HL-60/S4 treated with phorbol 12-myristate 13-acetate at 8.2 ng/mL for 4 days and 3 days (cell line): ENCODE results near the gene DUSP8.

Experiments
- in situ Hi-C: fragments of 300-500 bp; cut with MboI; formaldehyde crosslinking; loops from 2 replicates; pipeline ENCODE4 v1.15.0; 2022; ENCODE audit warnings: low sequenced_read_pairs

The DUSP8 gene

DNA sequence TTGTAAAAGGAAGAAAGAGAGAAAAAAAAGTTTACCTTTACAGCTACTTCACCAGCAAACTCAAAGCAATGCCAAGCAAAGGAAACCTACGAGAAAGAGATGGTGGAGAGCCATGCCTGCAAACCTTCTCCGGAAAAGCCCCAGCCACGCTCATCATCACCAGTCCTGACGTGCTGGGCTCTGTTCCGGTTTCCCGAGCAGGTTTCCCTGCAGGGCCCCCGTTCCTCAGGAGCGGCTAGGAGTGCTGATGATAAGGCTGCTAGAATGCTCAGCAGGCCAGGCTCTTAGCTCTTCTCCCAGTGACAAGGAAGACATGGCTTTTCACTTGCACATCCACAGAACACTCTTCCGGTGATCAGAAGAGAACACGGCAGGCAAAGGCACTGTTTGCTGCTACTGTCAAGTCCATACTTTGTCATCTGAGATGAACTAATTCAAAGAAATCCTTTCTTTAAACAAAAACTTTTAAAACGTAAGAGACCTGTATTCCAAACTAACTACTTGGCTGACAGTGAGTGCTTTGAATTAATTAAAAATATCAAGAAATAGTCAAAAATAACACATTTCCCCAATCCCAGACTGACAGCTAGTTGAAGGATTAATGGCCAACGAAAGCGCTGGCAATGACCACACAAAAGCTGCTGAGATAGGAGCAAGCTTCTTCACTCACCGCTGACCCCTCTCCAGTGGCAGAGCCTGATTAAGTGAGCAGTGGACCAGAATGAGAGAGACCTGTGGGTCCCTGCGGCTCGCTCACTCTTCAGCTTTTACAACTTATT, 35.8 kb downstream of the DUSP8 start:
- in situ Hi-C loops, result no loop called here

DNA sequence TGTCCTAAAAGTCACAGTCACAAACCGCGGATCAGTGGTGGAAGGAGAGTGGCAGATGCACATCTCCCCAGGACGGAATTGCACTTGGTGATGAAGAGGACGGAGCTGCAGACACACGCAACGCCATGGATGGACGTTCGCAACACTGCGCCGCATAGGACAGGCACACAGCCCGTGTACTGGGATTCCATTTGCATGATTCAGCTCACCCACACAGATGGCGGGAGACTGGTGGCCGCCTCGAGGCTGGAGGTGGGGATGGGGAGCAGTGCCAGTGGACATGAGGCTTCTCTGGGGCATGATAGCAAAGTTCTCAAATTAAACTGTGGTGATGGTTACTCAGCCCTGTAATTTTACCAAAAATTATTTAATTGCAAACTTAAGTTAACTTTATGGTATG, 37.4 kb downstream of the DUSP8 start:
- in situ Hi-C loops, result no loop called here

DNA sequence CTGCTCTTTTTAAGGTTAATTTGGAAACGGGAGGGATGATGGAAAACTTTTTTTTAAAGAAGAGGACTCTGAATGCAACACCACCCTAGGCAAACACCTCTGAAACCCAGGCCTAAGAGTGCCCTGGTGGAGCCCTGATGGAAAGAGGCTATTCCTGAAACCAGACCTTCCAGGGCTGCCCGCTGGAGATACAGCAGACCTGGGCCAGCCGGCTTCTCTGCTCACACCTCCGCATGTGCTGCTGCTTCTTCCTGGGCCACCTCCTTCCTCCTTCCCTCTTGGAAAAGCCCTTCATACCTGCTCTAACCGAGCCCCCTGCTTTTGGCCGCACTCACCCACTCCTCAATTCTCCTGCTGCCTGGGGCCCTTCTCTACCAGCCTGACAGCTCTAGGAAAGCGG, 37.9 kb downstream of the DUSP8 start:
- in situ Hi-C loops, result no loop called here

DNA sequence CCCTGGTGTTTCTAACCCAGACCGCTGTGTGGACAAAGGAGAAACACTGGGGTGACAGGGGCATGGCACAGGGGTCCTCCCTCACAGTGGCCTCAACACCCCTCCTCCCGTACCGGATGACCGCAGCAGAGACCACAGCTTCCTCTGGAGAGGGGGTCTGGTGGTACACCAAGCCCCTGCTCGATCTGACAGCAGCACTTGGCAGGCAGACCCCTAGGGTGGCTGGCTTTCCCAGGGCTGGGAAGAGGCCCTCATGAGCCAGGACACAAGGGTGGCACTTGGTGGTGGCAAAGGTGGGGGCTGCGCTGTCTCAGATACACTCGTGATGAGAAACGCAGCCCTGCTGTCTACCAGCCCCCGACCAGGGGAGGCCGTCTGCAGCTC, 38.7 kb downstream of the DUSP8 start:
- in situ Hi-C loops, result no loop called here

DNA sequence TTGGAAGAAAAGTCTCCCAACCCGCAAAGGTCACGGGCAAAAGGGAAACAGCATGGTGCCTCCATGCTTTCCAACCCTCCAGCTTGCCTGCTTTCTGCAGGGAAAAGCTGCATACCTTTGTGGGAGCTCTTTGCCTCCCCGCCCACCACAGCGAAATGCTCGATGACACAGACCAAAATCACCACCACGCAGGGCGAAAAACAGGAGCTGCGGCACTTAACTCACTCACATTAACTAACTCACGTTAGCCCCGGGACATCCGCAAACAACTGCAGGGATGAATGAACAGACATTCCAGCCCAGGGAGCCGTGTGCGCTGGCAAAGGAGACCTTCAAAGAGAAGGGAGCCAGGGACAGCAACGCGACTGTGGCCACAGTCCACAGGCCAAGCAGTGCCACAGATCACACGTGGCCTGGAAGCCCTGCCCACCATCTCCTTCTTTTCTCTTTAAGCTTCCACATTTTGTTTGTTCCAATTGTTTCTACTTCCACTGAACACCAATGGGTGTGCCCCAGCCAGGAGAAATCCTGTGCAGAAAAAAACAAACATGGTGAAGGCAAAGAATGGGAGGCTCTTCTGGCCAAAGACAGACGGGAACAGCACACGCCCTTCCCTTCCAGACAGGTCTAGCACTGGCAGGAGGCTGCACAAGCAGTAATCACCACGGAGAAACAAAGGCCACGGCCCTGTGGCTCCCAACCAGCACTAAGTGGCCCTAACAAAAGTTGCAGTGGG, 39.3 kb downstream of the DUSP8 start:
- in situ Hi-C loops, result no loop called here

DNA sequence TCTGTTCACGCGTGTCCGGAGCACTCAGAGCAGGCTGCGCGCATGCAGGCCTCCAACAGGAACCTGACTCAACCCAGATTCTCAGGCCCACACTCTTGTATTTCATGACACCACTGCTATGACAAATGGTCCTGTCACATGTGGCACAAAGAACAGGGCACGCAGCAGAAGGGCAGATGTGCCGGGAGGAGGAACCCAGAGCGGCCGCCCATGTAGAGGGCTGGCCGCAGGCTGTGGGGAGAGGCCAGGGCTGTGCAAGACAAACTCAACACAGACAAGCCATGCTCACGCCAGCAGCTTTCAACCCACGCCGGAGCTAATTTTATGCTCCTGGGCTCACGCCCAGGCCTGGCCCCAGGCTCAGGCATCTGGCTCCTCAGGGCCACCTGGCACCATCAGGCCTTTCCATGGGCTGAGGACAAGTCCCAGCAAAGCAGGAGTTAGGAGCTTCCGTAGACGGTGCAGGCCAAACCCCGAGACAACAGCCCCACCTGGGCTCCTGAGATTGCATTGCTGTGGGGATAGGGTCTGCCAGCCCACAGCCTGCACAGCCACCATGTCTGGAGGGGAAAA, 40.0 kb downstream of the DUSP8 start:
- in situ Hi-C loops, result no loop called here

DNA sequence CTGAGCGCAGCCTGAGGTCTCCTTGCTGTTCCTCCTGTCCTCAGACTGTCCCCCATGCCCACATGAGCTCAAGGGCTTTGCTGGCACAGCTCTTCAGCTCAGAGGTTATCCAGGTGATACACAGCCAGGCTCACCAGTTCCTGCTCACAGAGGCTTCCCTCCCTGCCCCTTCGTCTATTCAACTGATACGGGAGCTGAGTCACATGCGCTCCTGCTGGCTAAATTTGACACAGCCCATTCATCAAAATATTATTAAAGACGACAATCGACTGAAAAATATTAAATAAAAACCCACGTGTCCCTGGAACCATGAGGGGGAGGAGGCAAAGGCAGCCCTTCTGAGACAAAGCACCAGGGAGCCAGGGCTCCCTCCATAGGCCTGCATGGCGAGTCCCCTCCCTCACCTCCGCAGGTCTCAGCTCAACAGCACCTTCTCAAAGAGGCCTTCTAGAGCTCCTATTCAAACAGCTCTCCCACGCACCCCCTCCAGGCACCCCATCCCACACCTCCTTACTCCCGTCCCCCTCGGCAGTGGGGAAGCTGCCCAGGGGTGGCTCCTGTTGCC, 40.5 kb downstream of the DUSP8 start:
- in situ Hi-C loops, result no loop called here

DNA sequence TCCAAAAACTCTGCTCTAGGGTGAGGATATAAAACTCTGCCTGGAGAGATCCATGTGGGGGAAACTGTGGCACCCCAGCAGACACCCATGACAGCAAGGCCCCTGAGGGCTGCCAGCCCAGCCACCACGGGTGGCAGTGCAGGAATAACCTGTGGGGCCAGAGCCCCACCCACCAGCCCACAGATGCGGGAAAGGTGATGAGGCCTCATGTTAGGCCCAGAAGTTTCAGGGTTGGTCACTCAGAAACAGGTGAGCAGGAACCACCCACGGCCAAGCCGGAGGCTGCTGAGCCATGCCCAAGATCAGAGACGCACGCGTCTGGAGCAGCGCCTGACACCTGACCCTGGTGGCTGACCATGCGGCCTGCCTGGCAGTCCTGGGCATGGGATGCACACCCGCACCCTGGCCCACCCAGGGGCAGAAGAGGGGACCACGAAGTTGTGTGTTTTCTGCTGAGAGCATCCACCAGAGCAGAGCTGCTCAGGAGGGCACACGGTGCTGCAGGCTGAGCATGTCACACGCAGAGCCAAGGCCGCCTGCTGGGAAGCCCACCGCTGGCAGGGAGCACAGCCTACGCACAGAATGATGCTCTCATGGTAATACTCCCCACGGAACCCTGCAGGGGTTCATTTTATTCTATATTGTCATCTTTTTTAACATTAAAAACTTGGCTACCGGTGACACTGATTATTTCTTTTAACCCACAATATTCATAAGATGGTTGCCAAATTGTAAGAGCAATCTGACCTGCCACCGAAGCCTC, 41.2 kb downstream of the DUSP8 start:
- in situ Hi-C loops, result no loop called here

DNA sequence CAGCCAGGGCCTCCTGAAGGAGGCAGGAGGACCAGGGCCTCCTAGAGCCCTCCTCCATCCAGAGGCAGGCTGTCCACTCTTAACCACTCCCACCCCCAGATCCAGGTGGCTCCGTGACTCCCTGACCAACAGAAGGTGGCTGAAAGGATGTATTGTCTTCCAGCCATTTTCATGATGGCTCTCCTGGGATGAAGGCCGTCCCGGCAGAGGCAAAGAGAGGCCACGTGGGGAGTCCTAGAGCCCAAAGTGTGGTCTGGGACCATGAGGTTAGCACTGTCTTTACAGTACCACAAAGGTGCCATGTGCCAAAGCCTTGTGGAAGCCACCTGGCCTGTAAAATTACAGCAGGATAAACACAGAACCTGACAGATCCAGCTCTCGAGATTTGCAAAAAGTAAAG, 42.3 kb downstream of the DUSP8 start:
- in situ Hi-C loops, result no loop called here

DNA sequence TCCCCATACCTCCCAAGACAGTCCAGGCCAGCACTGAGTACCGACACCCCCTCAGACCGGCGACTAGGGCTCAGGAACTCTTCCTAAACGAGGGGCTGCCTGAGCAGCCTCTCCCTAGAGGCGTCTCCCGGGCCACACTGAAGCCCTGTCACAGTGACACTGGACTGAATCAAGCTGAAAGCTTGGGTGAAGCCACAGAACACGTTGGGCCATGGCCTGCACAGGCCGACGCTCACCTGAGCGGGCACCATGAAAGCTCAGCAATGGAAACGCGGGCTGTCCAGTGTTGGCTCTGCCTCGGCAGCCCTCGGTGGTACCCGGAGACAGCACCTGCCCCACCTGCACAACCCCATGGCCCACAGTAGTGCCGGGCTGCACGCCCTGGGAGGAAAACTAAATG, 42.8 kb downstream of the DUSP8 start:
- in situ Hi-C loops, result no loop called here

DNA sequence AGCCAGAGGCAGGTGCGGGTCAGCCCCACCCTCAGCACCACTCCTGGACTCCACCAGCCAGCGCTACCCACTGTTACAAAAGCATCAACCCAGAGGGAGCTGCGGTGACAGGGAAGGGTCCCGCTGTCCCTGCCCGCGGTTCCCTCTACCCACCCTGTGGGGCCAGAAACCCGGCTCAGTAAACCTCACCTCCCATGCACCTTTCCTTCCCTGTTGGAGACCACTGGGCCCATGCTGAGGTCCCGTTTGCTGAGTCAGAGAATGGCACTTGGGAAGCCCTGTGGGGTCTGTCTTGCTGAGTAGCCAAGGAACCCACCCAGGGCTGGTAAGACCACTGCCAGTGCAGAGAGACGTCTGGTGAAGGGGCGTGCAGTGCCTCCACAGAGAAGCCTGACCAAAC, 43.4 kb downstream of the DUSP8 start:
- in situ Hi-C loops, result no loop called here

DNA sequence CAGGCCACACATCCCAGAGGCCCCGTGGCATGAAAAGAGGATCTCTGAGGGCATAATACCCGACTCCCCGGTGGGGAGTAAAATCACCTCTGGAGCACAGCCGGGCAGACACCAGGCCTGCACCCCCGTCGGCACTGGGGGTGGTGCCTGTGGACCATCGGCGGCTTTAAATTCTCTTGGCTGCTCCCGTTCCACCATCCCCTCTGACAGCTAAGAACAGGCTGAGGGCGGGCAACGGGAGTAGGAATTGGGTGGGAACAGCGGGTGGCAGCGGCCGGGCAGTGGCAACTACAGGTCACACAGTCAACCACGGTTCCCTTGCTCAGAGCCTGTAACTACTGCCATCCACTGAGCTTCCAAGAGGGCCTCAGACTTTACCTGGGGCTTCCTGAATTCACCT, 45.3 kb downstream of the DUSP8 start:
- in situ Hi-C loops, result no loop called here

DNA sequence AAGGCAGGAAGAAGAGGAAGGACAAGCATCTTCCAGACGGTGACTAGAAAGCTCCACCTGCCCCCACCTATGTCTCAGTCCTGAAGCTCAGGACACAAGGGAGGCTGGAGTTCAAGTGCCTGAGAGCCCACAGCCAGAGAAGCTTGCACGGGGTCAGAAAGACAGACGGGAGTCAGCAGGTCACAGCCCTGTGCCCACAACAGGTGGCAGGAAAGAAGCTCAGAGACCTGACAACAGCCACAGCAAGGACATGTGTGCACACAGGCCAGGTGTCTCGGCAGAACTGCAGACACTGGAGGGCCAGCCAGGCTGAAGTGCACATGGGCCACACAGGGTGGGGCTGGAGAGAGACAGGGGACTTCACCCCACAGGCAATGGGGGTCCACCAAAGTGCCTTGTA, 48.3 kb downstream of the DUSP8 start:
- in situ Hi-C loops, result no loop called here

DNA sequence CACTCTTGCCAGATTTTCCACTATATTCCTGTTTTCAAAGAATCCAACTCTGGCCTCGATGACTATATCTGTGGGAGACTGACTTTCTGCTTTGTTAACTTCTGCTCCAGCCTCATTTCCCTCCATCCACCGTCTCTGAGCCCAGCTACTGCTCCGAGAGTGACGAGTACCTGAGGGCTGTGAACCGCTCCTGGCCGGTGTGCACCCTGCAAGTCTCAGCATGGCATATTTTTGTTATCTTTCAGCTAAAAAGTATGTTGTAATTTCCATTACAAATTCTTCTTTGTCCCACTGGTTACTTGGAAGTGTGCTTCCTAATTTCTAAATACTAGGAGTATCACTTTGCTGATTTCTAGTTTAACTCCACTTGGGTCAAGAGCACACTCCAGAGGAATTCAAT, 49.0 kb downstream of the DUSP8 start:
- in situ Hi-C loops, result no loop called here

DNA sequence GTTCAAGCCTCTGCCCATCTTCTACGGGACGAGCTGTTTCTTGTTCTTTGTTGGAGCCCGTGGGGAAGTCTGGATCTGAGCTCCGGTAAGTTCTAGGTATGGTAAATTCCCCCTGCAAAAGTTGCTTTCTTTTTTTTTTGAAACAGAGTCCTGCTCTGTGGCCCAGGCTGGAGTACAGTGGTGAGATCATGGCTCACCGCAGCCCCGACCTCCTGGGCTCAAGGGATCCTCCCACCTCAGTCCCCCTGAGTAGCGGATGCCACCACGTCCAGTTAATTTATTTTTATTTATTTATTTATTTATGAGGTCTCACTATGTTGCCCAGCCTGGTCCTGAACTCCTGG, 50.0 kb downstream of the DUSP8 start:
- in situ Hi-C loops, result no loop called here

DNA sequence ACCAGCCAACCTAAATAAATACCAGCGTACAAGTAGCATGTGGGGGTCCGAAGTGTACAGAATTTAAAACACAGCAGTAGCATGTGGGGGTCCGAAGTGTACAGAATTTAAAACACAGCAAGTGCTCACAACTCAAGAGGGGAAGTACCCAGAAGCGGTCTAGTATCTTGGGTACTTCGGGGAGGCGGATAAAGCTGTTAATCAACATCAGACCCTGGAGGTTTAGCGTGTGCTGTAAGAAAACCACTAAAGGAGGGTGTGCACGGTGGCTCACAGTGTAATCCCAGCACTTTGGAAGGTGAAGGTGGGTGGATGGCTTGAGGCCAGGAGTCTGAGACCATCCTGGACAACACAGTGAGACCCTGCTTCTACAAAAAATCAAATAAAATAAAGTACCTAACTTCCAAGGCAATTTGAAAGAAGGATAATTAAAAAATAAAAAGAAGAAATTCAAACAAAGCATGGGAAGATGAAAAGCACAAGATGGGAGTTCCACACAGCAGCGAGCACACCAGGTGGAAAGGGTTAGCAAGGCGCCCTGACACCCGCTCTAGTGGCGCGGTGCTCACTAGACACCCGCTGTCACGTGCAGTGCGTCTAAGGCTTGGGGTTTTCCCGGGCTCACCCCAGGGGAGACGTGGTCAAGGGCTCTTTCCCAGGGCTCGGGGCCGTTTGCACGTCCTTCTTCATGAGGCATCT, 50.5 kb downstream of the DUSP8 start:
- in situ Hi-C loops, result no loop called here

DNA sequence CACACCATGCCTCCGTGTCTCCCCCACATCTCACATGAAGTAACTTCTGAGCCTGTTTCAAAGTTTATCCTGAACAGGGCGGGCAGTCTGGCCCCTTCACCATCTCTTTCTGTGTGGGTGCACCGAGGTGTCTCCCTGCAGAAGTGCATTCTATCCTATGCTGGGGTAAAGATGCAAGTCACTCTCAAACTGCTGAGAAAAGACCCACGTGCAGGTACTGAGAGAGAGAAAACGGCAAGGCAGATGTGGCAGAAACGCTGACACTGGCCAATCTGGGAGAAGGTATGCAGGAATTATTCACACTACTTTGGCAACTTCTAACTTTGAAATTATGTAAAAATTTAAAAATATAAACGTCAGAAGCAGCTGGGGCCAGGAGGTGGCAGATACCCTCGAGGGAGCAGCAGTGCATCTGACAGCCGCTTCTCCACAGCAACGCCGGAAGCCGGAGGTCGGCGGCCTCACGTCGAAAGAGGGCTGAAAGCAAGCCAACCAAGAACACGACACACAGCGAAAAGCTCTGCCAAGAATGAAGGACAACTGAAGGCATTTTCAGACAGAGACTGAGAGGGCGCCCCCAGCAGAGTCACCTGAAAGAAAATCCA, 51.3 kb downstream of the DUSP8 start:
- in situ Hi-C loops, result no loop called here

DNA sequence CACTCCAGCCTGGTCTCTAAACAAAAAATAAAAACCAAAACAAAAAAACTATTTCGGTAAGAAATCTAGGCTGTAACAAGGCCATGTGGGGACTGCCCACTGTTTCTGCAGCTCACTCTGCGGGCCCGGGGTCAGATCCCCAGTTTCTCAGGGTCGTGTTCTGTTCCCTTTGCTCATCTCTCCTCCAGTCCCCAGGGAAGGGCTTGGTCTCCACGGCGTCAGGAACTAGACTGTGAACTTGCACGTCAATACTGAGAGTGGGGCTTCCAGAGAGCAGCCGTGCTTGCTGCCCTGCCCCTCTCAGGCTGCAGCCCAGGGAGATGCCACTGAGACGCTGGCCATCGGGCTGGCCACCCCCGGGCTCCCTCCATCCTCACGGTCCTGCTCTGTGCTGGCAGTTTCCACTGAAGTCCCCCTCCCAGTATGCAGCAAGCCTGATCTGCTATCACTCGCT, 51.8 kb downstream of the DUSP8 start:
- in situ Hi-C loops, result no loop called here

DNA sequence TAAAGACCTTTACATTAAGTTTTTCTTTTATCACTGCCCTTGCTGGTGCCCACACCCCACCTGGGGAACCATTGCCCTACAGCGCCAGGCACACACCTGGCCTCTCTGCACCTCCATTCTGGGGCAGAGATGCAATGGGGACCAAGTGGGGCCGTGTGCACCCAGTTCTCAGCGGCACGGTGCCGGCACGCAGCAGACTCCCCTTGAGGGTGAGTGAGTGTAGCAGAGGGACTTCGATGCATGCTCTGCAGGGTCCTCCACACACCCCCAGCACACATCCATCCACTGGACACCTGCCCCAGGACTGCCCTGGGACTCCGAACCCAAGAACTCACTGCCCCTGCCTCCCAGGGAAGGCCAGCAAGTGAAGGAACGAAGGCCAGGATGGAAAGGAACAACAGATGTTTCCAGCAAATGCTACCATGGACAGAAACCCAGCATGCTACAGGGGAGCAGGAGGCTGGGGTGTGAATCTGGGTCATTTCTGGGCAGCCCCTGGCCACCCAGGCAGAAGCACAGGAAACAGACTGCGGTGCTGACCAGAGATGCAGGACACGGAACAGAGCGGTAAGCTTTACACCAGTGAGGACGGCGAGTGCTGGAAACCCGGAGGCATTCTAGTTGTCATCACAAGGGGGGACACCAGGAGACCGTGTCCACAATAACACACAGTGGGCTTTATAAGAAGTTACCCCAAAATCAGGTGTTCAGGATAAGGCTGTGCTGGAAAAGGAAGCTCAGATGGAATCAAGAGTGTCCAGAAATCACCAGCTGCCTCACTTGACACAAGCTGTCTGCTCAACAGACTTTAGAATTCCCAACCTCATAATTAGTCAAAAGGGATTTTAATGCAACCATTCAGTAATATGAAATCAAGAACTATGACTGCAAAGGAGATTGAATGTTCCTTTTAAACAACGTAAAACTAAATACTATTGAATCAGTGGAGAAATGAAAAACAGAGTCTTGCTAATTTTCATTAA, 52.8 kb downstream of the DUSP8 start:
- in situ Hi-C loops, result no loop called here
